Adrenal gland (tissue), 12 donors: ENCODE results near the gene PPM1M. TPM values are rescaled to one million over a fixed set of nuclear protein-coding genes. Genes with fewer than 3 reads are reported as not detected.

Experiments used
- DNase-seq, 7 donors: peaks; one replicate each; pipeline ENCODE4 v3.0.0-alpha.2; 2019 to 2020
- H3K27ac ChIP-seq, 5 donors: fragments of 200-600 bp; sonication (generic) in 4 of 5; 1 replicate in 3 of 5; 2 replicates in 2 of 5; pipeline versions ENCODE4 v1.5.1 to v1.8.0; 2016 to 2020; ENCODE audit warnings: mild to moderate bottlenecking in 1 of 5
- H3K27me3 ChIP-seq: fragments of 200-600 bp; 2 replicates; pipeline ENCODE4 v1.8.0; 2021
- H3K36me3 ChIP-seq, 2 donors: fragments of 200-600 bp; replicated peaks in 1 of 2; 1 replicate in 1 of 2; 2 replicates in 1 of 2; pipeline versions ENCODE4 v1.5.1 to v1.8.0; 2018 to 2022
- H3K4me1 ChIP-seq, 2 donors: fragments of 200-600 bp; replicated peaks in 1 of 2; 1 replicate in 1 of 2; 2 replicates in 1 of 2; pipeline versions ENCODE4 v1.5.1 to v1.8.0; 2018 to 2021
- H3K4me3 ChIP-seq, 4 donors: fragments of 200-600 bp; sonication (generic) in 3 of 4; one replicate each; pipeline ENCODE4 v1.5.1; 2016 to 2018
- H3K9me3 ChIP-seq, 3 donors: fragments of 200-600 bp; sonication (generic) in 1 of 3; replicated peaks in 1 of 3; 1 replicate in 2 of 3; 2 replicates in 1 of 3; pipeline versions ENCODE4 v1.5.1 to v1.8.0; 2016 to 2021
- CTCF ChIP-seq, 6 experiments: fragments of 450-650 bp in 4 of 6; fragments of 200-600 bp in 2 of 6; sonication (generic) in 1 of 6; IDR thresholded peaks; 1 replicate in 5 of 6; 2 replicates in 1 of 6; pipeline versions ENCODE4 v1.5.1 to v1.8.0; 2016 to 2021; ENCODE audit warnings: antibody characterized with exemption in 6 of 6, mild to moderate bottlenecking in 2 of 6, moderate library complexity in 1 of 6
- POLR2A ChIP-seq, 2 donors: fragments of 450-650 bp; IDR thresholded peaks; one replicate each; pipeline ENCODE4 v1.6.1; 2017; ENCODE audit warnings: antibody characterized with exemption in 2 of 2, mild to moderate bottlenecking in 2 of 2, moderate library complexity in 1 of 2
- WGBS, 4 donors: extraction: QIAGEN DNeasy Blood & Tissue Kit in 2 of 4; methylation state at CpG; one replicate each; pipeline versions ENCODE4 v1.1.5 to v1.1.7; 2013 to 2017; 5-methylcytosine and 5-hydroxymethylcytosine counted together
- intact Hi-C, 2 donors: fragments of 100-400 bp; cut with DNase I; formaldehyde crosslinking; loops; one replicate each; pipeline versions ENCODE4 v1.14.1 to v1.15.0; 2022 to 2023
- polyA plus RNA-seq, 3 donors: library from polyadenylated mRNA; stranded (reverse); fragments of 200-250 nt in 2 of 3; fragments of 350-450 nt in 1 of 3; fragmentation: Illumina TruSeq in 1 of 3; extraction: RNeasy Lipid Tissue Mini Kit (QIAGEN cat#74804) in 1 of 3; gene quantifications; one replicate each; pipeline ENCODE4 v1.2.3, GENCODE V29; 2013 to 2014
- total RNA-seq, 9 donors: library from RNA; depleted of rRNA in 4 of 9; stranded (reverse); fragments of >200 nt in 4 of 9; fragments of 120-200 nt in 1 of 9; fragmentation: NEBNext Ultra II Directional in 1 of 9; extraction: Animal tissue kit (Norgen Biotek cat#: 25700) in 1 of 9; gene quantifications; one replicate each; pipeline versions ENCODE4 v1.1.0 to v1.2.4, GENCODE V29; 2013 to 2023
- donor health status: healthy with polysubstance abuse.
- donor health status: Bipolar disorder and iron deficiency.
- donor health status: DM: yes; HTN: yes; CAD: no.
- donor health status: DM: no; HTN: no; CAD: no.
- donor health status: DM: no; HTN: no; CAD: no.
- donor health status: DM: yes; HTN: yes; CAD: no.

Gene PPM1M
- total and polyA plus RNA-seq, 12 donors: 3.2 to 29.8 (median 21.7) TPM

DNA sequence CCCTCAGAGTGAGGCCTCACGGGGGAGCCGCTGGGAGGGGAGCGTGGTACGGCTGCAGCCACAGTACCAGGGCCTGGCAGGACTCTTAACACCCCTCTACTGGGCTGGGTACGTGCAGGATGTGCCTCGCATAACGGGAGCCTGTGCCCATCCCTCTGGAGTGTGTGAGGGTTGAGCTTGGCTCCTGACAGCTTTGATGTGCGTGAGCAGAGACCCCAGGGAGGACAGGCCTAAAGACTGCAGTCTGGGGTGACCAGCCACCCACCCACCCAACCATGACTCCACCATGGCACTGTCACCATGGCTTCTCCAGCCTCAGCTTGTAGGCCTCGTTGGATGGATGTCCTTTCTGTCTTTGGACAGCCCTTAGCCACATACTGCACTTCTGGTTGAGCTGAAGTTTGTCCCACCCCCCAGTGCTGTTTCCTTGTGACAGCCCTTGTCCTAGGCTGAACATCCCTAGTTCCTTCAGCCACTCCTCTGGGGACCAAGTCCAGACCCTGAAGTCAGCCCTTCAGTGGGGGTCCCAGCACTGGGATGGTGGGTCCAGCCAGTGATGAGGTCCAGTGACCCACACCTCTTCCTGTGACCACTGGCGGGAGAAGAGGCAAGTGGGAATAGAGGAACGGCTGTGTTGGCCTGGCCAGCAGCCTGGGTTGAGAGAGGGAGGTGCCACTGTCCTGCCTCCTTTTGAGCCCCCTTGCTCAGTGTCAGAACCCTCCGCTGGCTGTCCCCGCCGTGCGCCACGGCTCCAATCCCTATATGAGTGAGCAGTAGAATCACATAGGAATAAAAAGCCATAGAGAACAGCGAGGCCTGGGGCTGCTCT, 48.1 kb downstream of the PPM1M start:
- H3K4me1 ChIP-seq: peaks cover 5 to 13% of the 10 kb centered on the region in 2 donors
- no peak for TF ChIP-seq CTCF (IDR thresholded peaks at IDR 0.05)
- TF ChIP-seq POLR2A (IDR thresholded peaks at IDR 0.05): no peak
- no peak overlapping the region for H3K4me3 ChIP-seq
- WGBS, 4 donors: 86 to 95% (median 89%) methylated on average over 13 to 17 of the region's 17 CpGs
- intact Hi-C loops: no loop called here
- H3K36me3 ChIP-seq: peaks cover 0 to 21% of the 10 kb centered on the region in 2 donors
- no peaks in the 10 kb centered on the region for H3K9me3 ChIP-seq
- no peak for DNase-seq
- H3K27me3 ChIP-seq: no peaks in the 10 kb centered on the region
- H3K27ac ChIP-seq: no peak overlapping the region

DNA sequence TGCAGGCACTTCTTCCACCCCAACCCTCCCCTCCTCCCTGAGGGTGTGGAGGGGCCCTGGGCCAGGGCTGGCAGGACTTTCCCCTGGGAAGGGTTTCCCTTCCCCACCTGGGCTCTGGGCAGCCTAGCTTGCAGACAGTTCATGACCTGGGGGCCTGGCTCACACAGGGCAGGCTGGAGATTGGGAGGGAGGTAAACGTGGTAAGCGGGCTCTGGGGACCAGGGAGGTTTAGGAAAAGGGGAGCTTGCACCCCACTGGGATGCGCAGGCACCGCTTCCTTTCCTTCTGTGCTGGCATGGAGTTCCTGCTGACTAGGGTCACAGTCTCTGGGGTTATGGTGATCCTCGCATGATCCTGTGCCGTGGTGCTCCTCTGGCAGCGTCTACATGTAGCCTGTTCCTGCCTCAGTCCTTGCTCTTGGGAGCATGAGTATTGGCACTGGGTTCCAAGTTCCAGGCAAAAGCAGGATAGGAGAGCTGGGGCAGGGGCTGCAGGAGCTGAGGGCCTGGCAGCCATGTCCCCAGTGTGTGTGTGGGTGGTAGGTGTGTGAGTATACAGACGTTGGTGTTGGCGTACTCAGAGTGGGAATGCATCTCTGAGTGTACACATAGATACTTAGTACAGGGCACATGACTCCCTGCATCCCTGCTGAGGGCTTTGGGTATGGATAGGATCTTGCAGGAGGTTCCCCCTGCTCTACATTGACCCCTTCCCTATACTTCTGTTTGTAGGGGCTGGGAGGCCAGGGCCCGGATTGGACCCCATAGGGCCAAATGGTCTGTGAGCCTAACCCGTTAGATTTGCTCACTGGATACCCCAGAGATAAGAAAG, 49.0 kb downstream of the PPM1M start:
- WGBS, 4 donors: 75 to 93% (median 88%) methylated on average over 6 to 11 of the region's 11 CpGs
- Histone ChIP-seq H3K36me3 (peaks cover 0 to 21% of the 10 kb centered on the region in 2 donors), H3K27ac (no peak overlapping the region), H3K27me3 (no peaks in the 10 kb centered on the region), H3K9me3 (no peaks in the 10 kb centered on the region), H3K4me1 (peaks cover 7 to 14% of the 10 kb centered on the region in 2 donors), H3K4me3 (no peak overlapping the region)
- TF ChIP-seq CTCF (IDR thresholded peaks at IDR 0.05) (no peak), POLR2A (IDR thresholded peaks at IDR 0.05) (no peak)
- intact Hi-C loops: no loop called here
- DNase-seq: no peak

DNA sequence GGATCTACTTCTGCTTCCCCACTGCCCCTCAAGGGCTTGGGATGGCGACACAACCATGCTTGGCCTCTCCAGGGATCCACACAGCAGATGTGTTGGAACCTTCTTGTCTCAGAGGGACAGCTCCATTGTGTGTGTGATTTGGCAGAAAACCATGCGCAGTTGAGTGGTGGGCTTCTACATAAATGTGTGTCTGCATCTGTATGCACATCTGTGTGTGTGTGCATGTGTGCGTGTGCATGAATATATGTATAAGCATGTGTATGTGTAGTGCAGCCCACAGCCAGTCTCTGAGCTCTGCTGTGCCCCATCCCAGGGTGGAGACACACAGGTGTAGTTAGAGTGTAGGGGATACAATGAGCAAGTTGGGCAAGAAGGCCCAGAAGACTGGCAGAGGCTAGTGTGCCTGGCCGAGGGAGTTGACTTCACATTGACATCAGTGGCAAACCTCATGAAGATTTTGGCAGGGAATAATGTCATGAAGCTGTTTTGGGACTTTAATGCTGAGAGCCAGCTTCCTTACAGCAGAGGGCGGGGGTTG, 50.2 kb downstream of the PPM1M start:
- intact Hi-C loops: no loop called here
- no peak overlapping the region for H3K4me3 ChIP-seq
- H3K4me1 ChIP-seq: peaks cover 10 to 24% of the 10 kb centered on the region in 2 donors
- no peak for TF ChIP-seq POLR2A (IDR thresholded peaks at IDR 0.05)
- TF ChIP-seq CTCF (IDR thresholded peaks at IDR 0.05): no peak
- H3K27ac ChIP-seq: no peak overlapping the region
- H3K27me3 ChIP-seq: no peaks in the 10 kb centered on the region
- no peak for DNase-seq
- peaks cover 0 to 21% of the 10 kb centered on the region in 2 donors for H3K36me3 ChIP-seq
- WGBS, 4 donors: 89 to 96% (median 92%) methylated on average over 3 to 5 of the region's 5 CpGs
- H3K9me3 ChIP-seq: no peaks in the 10 kb centered on the region
